ENCODE data around the gene CDC27.
A peak's percentile ranks its signal among the peaks of the same experiment; 100 is the strongest.
"Not testable (repeated sequence)": the region's sequence is repeated elsewhere in the genome, so short reads cannot be mapped to it uniquely, and the experiment has no call there.

CDC27 gene

GRCh38 chr17:47218896-47219430, 29.9 kb upstream of the CDC27 start:
- no peak for DNase-seq

- DNase-seq = not testable (repeated sequence)
These were observed 28.2 kb upstream of the CDC27 start for GRCh38 chr17:47217279-47217678.

GRCh38 chr17:47216821-47217220, 27.7 kb upstream of the CDC27 start:
- DNase-seq = not testable (repeated sequence)

GRCh38 chr17:47214931-47215330, 25.8 kb upstream of the CDC27 start:
- DNase-seq = no peak

GRCh38 chr17:47213540-47213939, 24.4 kb upstream of the CDC27 start:
- no peak for DNase-seq

GRCh38 chr17:47212458-47212857, 23.4 kb upstream of the CDC27 start:
- DNase-seq = no peak

- DNase-seq = no peak
These were observed 21.7 kb upstream of the CDC27 start for GRCh38 chr17:47210779-47211178.

GRCh38 chr17:47210105-47210504, 21.0 kb upstream of the CDC27 start:
- no peak for DNase-seq

GRCh38 chr17:47209499-47209898, 20.4 kb upstream of the CDC27 start:
- DNase-seq = no peak

- no peak for DNase-seq
These were observed 19.8 kb upstream of the CDC27 start, which contains the start of gene MYL4 for GRCh38 chr17:47208744-47209488. TSS of gene MYL4 (plus strand) at chr17:47209348. CDS start at chr17:47209423, 75 bp downstream.

- no peak for DNase-seq
These were observed 18.3 kb upstream of the CDC27 start for GRCh38 chr17:47207143-47208067.

- peak; percentile 44 to 51 for DNase-seq
These were observed 16.4 kb upstream of the CDC27 start for GRCh38 chr17:47205419-47205963.

- peak in 1 of 2 donors; percentile 11 for DNase-seq
These were observed 15.8 kb upstream of the CDC27 start for GRCh38 chr17:47204722-47205418.

GRCh38 chr17:47203984-47204721, 15.1 kb upstream of the CDC27 start:
- peak; percentile 30 to 34 for DNase-seq

- no peak for DNase-seq
These were observed 12.1 kb upstream of the CDC27 start for GRCh38 chr17:47201166-47201565.

GRCh38 chr17:47200325-47200664, 11.2 kb upstream of the CDC27 start:
- DNase-seq = no peak

- no peak for DNase-seq
These were observed 10.7 kb upstream of the CDC27 start for GRCh38 chr17:47199627-47200324.

- DNase-seq = no peak
These were observed 8.7 kb upstream of the CDC27 start for GRCh38 chr17:47197821-47198220.

GRCh38 chr17:47193931-47194511, 4.9 kb upstream of the CDC27 start:
- DNase-seq = no peak

- DNase-seq = no peak
These were observed 3.5 kb upstream of the CDC27 start for GRCh38 chr17:47192554-47192953.

- no peak for DNase-seq
These were observed 1.7 kb upstream of the CDC27 start for GRCh38 chr17:47190770-47191169.
